Measurements from ENCODE around the gene PTPN7.

GRCh38 chr1:202172015-202172355 is 11.6 kb upstream of the PTPN7 start:
- TF ChIP-seq, protein P1, sequence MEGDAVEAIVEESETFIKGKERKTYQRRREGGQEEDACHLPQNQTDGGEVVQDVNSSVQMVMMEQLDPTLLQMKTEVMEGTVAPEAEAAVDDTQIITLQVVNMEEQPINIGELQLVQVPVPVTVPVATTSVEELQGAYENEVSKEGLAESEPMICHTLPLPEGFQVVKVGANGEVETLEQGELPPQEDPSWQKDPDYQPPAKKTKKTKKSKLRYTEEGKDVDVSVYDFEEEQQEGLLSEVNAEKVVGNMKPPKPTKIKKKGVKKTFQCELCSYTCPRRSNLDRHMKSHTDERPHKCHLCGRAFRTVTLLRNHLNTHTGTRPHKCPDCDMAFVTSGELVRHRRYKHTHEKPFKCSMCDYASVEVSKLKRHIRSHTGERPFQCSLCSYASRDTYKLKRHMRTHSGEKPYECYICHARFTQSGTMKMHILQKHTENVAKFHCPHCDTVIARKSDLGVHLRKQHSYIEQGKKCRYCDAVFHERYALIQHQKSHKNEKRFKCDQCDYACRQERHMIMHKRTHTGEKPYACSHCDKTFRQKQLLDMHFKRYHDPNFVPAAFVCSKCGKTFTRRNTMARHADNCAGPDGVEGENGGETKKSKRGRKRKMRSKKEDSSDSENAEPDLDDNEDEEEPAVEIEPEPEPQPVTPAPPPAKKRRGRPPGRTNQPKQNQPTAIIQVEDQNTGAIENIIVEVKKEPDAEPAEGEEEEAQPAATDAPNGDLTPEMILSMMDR (IDR thresholded peaks at IDR 0.05; ENCODE audit: insufficient read depth, low read length, poor library complexity, severe bottlenecking), result no peak
- TF ChIP-seq EZH2phosphoT487 (conservative IDR thresholded peaks at IDR 0.05; ENCODE audit: low read length), result no peak
